GM12878 (cell line): ENCODE data around the gene POLR3A. TPM values are rescaled to one million over a fixed set of nuclear protein-coding genes. Genes with fewer than 3 reads are reported as not detected.
A peak's percentile ranks its signal among the peaks of the same experiment; 100 is the strongest.

Experiments
- BACH1 ChIP-seq: fragments of 450-650 bp; IDR thresholded peaks from 2 replicates; pipeline ENCODE4 v1.6.1; 2017; ENCODE audit warnings: mild to moderate bottlenecking, borderline replicate concordance
- BRCA1 ChIP-seq: IDR thresholded peaks from 2 replicates; pipeline ENCODE4 v1.6.1; 2011; ENCODE audit warnings: low read depth, low read length, improper control_type of control experiment
- DPF2 ChIP-seq: fragments of 450-650 bp; IDR thresholded peaks from 2 replicates; pipeline ENCODE4 v1.6.1; 2017; ENCODE audit warnings: mild to moderate bottlenecking
- E4F1 ChIP-seq: fragments of 450-650 bp; IDR thresholded peaks from 2 replicates; pipeline ENCODE4 v1.6.1; 2018; ENCODE audit warnings: borderline replicate concordance, mild to moderate bottlenecking; ENCODE audit not compliant: partially characterized antibody
- EED ChIP-seq: sonication (generic); IDR thresholded peaks from 2 replicates; pipeline ENCODE4 v1.6.1; 2016; ENCODE audit warnings: antibody characterized with exemption, low read depth
- EZH2 ChIP-seq: IDR thresholded peaks from 2 replicates; pipeline ENCODE4 v1.6.1; 2012; ENCODE audit warnings: low read depth, mild to moderate bottlenecking, control low read depth, inconsistent platforms, low read length, borderline replicate concordance; ENCODE audit not compliant: control insufficient read depth
- HCFC1 ChIP-seq: fragments of 150-350 bp; IDR thresholded peaks from 2 replicates; pipeline ENCODE4 v1.6.1; 2014; ENCODE audit warnings: low read length
- IKZF1 ChIP-seq: fragments of 450-650 bp; conservative IDR thresholded peaks from 2 replicates; pipeline ENCODE4 v1.6.1; 2017; ENCODE audit warnings: antibody characterized with exemption, mild to moderate bottlenecking
- MTA3 ChIP-seq: IDR thresholded peaks from 2 replicates; pipeline ENCODE4 v1.6.1; 2012; ENCODE audit warnings: low read length, inconsistent platforms, borderline replicate concordance
- NBN ChIP-seq: fragments of 450-650 bp; IDR thresholded peaks from 2 replicates; pipeline ENCODE4 v1.6.1; 2016
- NKRF ChIP-seq: fragments of 450-650 bp; conservative IDR thresholded peaks from 2 replicates; pipeline ENCODE4 v1.6.1; 2017; ENCODE audit warnings: mild to moderate bottlenecking, moderate library complexity
- RCOR1 ChIP-seq: conservative IDR thresholded peaks from 2 replicates; pipeline ENCODE4 v1.6.1; 2012; ENCODE audit warnings: low read depth, low read length, improper control_type of control experiment
- SMAD1 ChIP-seq: fragments of 450-650 bp; IDR thresholded peaks from 2 replicates; pipeline ENCODE4 v1.6.1; 2018; ENCODE audit warnings: mild to moderate bottlenecking, low read depth; ENCODE audit not compliant: partially characterized antibody
- SRF ChIP-seq, 2 experiments: IDR thresholded peaks; 2 replicates each; pipeline ENCODE4 v1.6.1; 2011; ENCODE audit warnings: low read depth in 2 of 2, low read length in 2 of 2, mild to moderate bottlenecking in 1 of 2, moderate library complexity in 1 of 2
- ZBTB11 ChIP-seq: fragments of 450-650 bp; formaldehyde crosslinking; IDR thresholded peaks from 2 replicates; pipeline ENCODE4 v1.5.0; 2022; ENCODE audit warnings: mild to moderate bottlenecking, missing genetic modification characterization
- ZBTB4 ChIP-seq: fragments of 450-650 bp; formaldehyde crosslinking; IDR thresholded peaks from 2 replicates; pipeline ENCODE4 v1.4.0; 2022; ENCODE audit warnings: mild to moderate bottlenecking, moderate library complexity
- polyA plus RNA-seq, 11 experiments: library from polyadenylated mRNA; depleted of rRNA in 4 of 11; unstranded in 6 of 11; stranded (reverse) in 5 of 11; fragments of >200 nt; fragmentation: Nextera tagmentation in 4 of 11; fragmentation: Illumina TruSeq in 1 of 11; extraction: Ambion mirVana in 4 of 11; extraction: Trizol in 1 of 11; gene quantifications; 1 replicate in 1 of 11; 2 replicates in 10 of 11; pipeline versions ENCODE4 v1.2.1 to v1.2.3, GENCODE V29; 2011 to 2016; ENCODE audit warnings: inconsistent platforms in 2 of 11, missing spikeins in 2 of 11, low read depth in 1 of 11
- total RNA-seq, 4 experiments: library from RNA; depleted of rRNA in 3 of 4; stranded (reverse); fragments of >200 nt in 3 of 4; fragmentation: Illumina TruSeq in 1 of 4; extraction: Trizol in 1 of 4; gene quantifications; 2 replicates each; pipeline versions ENCODE4 v1.2.1 to v1.2.3, GENCODE V29; 2013 to 2021

The POLR3A gene
- total and polyA plus RNA-seq, 10 of the 15 experiments (the other 5 are each of a cell fraction or from before 2014, with no cell fraction given) = 5.4 to 20.4 (median 14.4) TPM

- 0 out of 2 replicates have a peak, but pooled peaks have one; percentile 64 for TF ChIP-seq NKRF
- no peak; the same call in 1 of the 2 replicates for TF ChIP-seq MTA3
- TF ChIP-seq E4F1 = peak; percentile 84
- no peak for TF ChIP-seq ZBTB4 (CRISPR knock-in tag)
- TF ChIP-seq NBN = peak; percentile 90
- peak; percentile 73; the same call in 1 of the 2 replicates for TF ChIP-seq DPF2
- no peak for TF ChIP-seq SMAD1
- TF ChIP-seq BRCA1 = no peak
- TF ChIP-seq HCFC1 = peak; percentile 69
- no peak for TF ChIP-seq ZBTB11 (CRISPR knock-in tag)
- TF ChIP-seq EED = no peak
- TF ChIP-seq BACH1 = no peak
- no peak for TF ChIP-seq RCOR1
- 0 out of 4 replicates have a peak, but pooled peaks of 1 of the 2 experiments have one; percentile 46 for TF ChIP-seq SRF (IDR thresholded peaks at IDR 0.05; ENCODE audit: low read depth in 2 of 2, low read length in 2 of 2)
- TF ChIP-seq IKZF1 = peak; percentile 59
- no peak for TF ChIP-seq EZH2
Observed at GRCh38 chr10:78029269-78030226, at the start of gene POLR3A (continued).
